A172 (cell line): Measurements from ENCODE around the gene KCNJ12. TPM values are rescaled to one million over a fixed set of nuclear protein-coding genes. Genes with fewer than 3 reads are reported as not detected.

Experiments used
- DNase-seq: peaks from one replicate; pipeline ENCODE4 v3.0.0-alpha.2; 2015; ENCODE audit warnings: low spot score
- total RNA-seq: library from RNA; depleted of rRNA; stranded (reverse); fragments of >200 nt; shearing (Covaris generic); gene quantifications from 2 replicates; pipeline ENCODE4 v1.2.3, GENCODE V29; 2014

The KCNJ12 gene
- total RNA-seq, 1 experiment from 2014 or later = 0.03 TPM

- DNase-seq = no peak
These were observed 11.1 kb upstream of the KCNJ12 start for GRCh38 chr17:21365016-21365415.

DNA sequence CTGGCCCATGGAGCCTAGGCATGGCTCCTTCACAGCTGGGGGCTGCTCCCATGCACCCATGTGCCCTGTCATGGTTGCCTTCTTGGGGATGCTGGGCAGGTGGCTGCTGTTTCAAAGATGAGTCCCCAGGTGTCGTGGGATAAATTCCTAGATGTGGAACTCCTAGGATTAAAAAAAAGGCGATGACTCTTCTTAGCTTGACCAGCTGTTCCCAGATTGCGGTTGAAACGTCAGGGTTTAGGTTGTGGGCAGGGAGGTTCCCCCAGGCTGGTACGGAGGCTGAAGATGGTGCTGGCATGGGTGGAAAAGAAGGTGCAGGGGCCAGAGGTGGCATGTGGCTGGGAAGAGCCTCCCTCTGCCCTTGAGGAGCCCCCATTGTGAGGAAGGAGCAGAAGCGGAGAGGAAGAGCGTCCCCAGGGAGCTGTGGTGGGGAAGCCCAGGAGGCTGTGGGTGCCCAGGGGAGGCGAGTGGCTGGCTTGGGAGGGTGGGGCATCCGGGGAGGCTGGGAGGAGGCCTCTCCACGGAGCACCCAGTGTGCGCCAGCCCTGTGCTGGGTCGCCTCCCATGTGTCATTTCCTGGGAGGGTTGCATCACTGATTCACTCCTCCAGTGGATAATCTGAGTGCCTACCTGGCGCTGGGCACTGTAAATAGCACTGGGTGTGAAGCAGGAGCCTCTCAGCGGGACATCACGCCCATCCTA lies 7.5 kb upstream of the KCNJ12 start:
- DNase-seq = peak; percentile 89

- no peak for DNase-seq
These were observed 6.8 kb upstream of the KCNJ12 start for GRCh38 chr17:21369395-21369794.

DNA sequence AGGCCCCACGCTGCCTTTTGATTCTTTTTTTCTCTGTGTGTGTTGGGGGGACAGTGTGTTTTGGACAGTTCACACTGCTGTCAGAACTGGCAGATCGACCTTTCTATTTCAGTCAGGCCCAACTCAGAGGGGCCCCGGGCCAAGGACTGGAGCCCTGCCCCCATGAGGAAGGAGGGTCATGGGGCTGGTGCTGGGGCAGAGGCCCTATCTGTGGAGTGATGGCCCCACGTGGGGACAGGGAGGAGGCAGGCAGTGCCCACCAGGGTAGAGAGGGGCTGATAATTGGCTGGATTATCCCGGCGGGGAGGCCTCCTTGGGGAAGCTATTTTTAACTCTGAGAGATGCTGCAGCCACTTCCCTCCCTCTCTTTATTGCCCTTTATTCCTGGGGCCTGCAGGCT lies 5.7 kb upstream of the KCNJ12 start:
- peak; percentile 36 for DNase-seq

- DNase-seq = no peak
These were observed 4.6 kb upstream of the KCNJ12 start for GRCh38 chr17:21371511-21372081.

DNA sequence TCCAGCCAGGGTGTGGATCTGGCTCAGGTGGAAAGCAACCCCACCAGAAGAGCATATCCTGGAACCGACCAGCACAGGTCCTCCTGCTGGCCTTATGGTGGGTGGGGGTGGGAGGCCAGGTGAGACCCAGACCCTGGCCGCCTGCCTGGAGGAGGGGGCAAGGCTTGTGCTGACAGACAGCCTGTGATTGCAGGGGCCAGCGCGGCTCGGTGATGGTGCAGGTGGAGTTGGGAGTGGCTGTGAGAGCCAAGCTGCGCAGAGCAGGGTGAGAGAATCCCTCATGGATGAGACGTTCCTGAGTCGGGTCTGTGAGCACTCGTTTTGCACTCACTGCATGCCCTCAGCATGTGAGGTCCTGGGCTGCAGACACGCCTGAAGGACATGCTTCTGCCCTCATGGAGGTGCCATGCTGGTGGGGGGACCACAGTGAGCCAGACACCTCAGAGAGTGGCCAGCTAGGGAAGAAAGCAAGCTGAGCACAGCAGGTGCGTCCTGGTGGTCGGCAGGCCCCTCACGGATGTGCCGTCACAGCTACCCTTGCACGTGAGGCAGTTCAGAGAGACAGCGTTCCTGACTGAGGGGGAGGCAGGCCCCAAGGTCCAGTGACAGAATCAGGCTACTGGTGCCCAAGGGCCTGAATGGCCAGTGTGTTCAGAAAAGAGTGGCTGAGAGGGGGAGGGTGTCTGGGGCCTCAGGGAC lies 3.8 kb upstream of the KCNJ12 start:
- no peak for DNase-seq

GRCh38 chr17:21373036-21373435 lies 3.1 kb upstream of the KCNJ12 start:
- no peak for DNase-seq

DNA sequence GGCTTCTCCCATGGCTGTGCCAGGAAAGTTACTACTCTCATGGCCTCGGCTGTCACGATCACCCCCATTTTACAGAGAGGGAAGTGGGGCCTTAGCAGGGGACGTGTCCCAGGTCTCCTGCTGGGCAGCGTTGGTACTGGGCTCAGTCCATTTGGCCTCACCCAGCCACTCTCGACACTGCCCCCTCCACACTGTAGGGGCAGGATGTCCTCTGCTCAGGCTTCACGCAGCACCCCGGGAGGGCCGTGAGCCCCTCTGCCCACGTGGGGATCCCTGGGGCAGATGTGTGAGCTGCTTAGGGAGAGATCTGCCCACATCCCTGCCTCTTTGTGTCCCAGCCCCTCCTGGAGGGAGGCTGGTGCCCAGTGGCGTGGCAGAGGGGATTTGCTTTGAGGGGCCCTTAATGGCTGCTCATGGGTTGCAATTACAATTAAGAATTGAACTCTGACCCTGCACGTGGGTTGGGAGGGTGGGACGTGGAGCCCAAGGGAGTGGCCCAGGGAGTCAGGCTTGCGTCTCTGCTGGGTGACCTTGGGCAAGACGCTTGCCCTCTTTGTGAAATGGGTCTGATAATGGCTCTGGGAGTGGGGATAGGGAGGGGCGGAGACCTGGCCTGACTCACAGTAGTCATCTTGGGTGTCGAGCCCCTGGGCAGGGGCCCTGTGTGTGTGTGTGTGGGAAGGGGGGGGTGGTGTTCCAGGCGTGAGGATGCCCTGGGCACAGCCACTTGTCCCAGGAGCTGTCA lies 2.3 kb upstream of the KCNJ12 start:
- DNase-seq = peak; percentile 34

DNA sequence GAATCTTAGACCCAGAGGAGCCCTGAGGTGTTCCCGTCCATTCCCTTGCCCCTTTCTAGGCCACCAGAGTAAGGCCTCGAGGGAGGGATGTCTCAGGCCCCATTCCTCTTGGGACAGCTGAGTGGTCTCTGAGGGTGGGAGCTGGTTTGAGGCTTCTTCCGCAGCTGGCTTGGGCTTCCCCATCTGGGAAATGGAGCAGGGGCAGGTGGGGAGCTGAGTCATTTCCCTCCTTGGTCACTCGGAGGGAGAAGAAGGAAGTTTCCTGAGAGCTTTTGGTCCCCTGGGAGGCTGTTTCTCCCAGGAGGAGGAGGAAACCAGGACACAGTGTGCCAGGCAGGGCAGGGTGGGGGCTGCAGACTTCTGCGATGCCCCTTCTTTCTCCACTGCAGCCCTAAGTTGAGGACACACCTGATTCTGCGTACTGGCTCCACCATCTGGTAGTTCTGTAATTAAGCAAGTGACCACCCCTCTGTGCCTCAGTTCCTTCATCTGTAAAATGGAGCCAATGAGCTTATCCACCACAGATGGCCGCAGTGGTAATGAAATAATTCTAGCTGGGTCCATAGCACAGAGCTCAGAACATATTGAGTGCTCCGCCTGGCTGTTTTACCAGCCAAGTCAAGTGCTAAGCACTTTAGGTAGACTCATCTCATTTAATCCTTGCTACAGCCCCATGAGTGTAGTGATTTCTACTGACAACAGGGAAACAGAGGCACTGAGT lies 1.6 kb upstream of the KCNJ12 start:
- DNase-seq = peak; percentile 86

DNA sequence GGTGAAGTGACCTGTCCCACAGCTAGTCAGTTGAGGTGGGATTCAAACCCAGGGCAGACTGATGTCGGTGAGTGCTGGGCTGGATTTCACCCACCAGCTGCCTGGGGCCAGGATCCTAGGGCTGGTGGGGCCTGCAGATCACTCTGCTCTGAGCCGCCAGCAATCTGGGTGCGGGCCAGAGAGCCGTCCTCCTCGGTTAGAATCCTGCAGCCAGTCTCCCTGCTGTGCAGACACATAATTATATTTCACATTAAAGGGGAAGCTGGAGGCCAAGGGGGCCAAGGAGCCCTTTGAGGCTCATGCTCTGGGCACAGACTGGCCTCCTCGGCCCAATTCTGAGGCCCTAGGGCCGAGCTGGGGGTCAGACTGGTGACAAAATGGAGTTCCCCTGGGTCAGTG lies 996 bp upstream of the KCNJ12 start:
- no peak for DNase-seq

- DNase-seq = no peak
These were observed 438 bp upstream of the KCNJ12 start for GRCh38 chr17:21375757-21376080.

DNA sequence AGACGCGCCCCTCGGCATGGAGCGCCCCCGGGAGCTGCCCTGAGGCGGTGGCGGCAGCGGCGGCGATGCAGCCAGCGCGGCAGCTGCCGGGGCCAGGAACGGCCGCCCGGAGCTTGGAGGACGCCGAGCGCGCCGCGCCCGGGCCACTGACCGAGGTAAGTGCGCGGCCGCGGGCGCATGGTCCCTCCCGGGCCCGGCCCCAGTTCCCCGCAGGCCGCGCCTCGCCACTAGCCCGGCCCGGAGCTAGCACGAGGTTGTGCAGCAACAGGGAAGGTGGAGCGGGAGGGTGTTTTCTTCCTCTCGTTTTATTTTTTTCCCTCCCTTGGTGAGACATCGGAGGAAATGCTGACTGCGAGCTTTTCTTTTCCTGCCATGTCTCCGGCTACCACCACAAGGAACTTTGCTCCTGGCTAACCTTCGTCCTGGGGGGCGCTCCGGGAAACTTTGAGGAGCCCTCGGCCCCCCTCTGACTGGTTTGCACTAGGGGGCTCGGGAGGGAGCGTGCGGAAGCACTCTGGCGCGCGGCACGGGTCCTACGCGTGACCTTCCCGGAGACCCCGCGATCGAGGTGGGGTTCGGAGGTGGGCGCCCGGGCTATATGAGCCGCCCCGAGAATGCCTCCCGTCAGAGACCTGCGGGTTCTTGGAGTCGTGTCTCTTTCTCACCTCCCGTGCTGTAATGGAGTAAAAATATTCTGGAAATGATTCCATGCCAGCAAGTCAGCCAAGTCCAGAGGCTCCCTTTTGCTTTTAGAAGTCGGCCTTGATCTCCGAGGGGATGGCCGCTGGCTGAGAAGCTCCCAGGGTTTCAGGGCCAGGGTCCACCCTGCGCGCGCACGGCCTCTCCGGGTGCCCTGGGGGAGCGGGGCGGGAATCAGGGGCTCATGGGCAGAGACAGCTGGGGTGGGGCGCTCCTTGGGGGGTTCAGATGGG lies 868 bp downstream of the KCNJ12 start:
- DNase-seq = no peak

DNA sequence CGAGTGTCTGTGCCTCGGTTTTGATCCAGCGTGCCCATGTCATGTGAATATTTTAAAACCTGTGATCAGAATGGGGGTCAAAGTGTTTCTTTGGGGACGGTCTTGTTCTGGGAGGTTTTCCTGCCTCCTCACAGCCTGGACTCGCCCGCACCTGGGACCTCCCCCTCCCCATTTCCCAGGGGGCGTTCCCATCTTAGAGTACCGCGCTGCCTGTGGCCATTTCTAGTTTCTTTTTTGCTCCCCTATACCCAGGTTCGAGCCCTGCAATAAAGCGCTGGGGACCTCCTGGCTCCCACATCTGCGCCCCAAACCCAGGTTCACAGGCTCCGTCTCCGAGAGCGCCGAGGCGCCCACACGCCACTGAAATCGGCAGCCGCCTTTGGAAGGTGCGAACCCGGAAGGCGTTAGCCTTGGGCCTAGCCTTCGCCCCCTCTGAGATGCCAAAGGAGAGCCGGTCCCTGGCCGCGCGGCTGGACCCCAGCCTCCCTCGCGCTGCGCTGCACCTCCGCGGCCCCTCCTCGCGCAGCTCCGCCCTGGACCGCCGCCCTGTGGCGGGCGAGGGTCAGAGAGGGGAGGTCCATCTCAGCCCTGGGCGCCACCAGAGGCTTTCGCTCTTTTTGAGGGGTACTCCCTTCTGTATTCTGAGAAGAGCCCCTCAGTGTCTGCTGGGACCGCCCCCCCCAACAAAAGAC lies 1.7 kb downstream of the KCNJ12 start:
- no peak for DNase-seq

GRCh38 chr17:21378553-21378952 lies 2.4 kb downstream of the KCNJ12 start:
- no peak for DNase-seq

DNA sequence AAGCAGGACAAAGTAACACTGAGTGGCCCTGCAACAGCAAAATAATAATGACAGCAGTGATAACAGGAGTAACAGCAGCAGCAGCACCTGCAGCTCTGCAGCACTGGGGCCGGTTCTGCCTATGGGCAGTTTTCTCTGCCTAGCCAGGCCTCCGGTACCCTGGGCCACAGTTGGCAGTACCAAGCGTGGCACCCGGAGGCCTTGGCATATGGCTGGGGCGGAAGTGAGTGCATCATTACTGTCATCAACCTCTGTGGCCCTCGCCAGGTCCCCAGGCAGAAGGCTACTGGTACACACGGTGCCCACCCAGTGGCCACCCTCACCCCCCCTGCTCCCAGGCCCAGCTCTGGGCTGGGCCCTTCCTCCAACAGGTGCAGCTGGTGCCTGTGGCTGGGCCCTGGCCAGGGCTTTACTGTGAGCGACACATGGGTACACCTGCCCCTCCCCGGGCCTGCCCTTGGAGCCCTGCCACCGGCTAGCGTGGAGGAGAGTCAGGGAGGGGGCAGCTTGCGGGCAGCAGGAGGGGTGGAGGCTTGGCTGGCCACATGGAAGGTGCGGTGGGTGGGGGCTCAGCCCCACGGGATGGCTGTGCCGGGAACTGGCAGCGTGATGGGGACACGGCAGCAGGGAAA lies 3.0 kb downstream of the KCNJ12 start:
- DNase-seq = no peak

GRCh38 chr17:21380659-21381058 lies 4.5 kb downstream of the KCNJ12 start:
- DNase-seq = no peak

- no peak for DNase-seq
These were observed 5.0 kb downstream of the KCNJ12 start for GRCh38 chr17:21381076-21381706.

- no peak for DNase-seq
These were observed 6.7 kb downstream of the KCNJ12 start for GRCh38 chr17:21382560-21383495.
